ENCODE data around the gene RNF10. TPM values are rescaled to one million over a fixed set of nuclear protein-coding genes. Genes with fewer than 3 reads are reported as not detected.

The RNF10 gene
- total and polyA plus RNA-seq, 9 of the 15 experiments (the other 6 are each of a cell fraction or from before 2014, with no cell fraction given): 43.0 to 139 (median 80.1) TPM

DNA sequence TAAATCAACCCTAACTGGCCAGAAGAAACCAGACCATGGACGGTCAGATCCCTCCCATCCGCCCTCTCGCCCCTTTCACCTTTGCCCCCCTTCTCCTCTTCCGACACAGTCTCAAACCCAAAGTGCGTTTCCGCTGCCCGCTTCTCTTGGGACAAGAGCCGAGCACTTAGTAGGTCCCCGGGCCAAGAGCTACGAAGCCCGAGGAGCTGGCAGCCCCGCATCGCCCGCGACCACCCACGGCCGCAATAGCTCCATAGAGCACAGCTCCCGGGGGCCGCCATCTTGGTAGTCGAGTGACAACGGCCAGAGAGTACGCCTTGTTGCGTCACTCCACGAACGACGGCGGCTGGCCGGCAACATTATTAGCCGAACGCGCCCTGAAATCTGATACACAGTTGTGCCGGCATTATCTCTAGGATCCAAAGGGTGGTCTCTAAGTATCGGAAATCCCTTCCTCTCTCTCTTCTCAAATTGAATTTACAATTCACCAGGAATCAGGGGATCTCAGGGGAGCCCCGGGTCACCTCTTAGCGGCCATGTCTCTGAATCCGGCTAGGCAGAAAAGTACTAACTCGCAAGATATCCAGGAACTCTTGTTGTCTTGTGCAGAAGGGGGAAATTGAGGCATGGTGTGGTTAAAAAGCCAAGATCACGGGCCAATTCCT is 5.2 kb upstream of the RNF10 start, which contains the start of gene COQ5 (continued):
- TF ChIP-seq REST (IDR thresholded peaks at IDR 0.05; ENCODE audit: borderline replicate concordance) (no peak), REST (CRISPR knock-in tag; IDR thresholded peaks at IDR 0.05; ENCODE audit: low read depth) (0 out of 2 replicates have a peak, but pooled peaks have one; percentile 29), ZMIZ1 (IDR thresholded peaks at IDR 0.05; ENCODE audit: low read depth in 2 of 2, low read length in 2 of 2) (peak in 1 of 2 experiments; percentile 21; a peak in 1 of 4 replicates), CXXC5 (CRISPR knock-in tag; IDR thresholded peaks at IDR 0.05) (peak; percentile 96), SNAPC5 (CRISPR knock-in tag; IDR thresholded peaks at IDR 0.05) (no peak), TBP (optimal IDR thresholded peaks at IDR 0.05; ENCODE audit: low read depth, low read length) (peak; percentile 94), NFIC (IDR thresholded peaks at IDR 0.05) (peak; percentile 66), SNIP1 (IDR thresholded peaks at IDR 0.05; ENCODE audit: low read depth) (no peak)
- TF ChIP-seq, protein P1, sequence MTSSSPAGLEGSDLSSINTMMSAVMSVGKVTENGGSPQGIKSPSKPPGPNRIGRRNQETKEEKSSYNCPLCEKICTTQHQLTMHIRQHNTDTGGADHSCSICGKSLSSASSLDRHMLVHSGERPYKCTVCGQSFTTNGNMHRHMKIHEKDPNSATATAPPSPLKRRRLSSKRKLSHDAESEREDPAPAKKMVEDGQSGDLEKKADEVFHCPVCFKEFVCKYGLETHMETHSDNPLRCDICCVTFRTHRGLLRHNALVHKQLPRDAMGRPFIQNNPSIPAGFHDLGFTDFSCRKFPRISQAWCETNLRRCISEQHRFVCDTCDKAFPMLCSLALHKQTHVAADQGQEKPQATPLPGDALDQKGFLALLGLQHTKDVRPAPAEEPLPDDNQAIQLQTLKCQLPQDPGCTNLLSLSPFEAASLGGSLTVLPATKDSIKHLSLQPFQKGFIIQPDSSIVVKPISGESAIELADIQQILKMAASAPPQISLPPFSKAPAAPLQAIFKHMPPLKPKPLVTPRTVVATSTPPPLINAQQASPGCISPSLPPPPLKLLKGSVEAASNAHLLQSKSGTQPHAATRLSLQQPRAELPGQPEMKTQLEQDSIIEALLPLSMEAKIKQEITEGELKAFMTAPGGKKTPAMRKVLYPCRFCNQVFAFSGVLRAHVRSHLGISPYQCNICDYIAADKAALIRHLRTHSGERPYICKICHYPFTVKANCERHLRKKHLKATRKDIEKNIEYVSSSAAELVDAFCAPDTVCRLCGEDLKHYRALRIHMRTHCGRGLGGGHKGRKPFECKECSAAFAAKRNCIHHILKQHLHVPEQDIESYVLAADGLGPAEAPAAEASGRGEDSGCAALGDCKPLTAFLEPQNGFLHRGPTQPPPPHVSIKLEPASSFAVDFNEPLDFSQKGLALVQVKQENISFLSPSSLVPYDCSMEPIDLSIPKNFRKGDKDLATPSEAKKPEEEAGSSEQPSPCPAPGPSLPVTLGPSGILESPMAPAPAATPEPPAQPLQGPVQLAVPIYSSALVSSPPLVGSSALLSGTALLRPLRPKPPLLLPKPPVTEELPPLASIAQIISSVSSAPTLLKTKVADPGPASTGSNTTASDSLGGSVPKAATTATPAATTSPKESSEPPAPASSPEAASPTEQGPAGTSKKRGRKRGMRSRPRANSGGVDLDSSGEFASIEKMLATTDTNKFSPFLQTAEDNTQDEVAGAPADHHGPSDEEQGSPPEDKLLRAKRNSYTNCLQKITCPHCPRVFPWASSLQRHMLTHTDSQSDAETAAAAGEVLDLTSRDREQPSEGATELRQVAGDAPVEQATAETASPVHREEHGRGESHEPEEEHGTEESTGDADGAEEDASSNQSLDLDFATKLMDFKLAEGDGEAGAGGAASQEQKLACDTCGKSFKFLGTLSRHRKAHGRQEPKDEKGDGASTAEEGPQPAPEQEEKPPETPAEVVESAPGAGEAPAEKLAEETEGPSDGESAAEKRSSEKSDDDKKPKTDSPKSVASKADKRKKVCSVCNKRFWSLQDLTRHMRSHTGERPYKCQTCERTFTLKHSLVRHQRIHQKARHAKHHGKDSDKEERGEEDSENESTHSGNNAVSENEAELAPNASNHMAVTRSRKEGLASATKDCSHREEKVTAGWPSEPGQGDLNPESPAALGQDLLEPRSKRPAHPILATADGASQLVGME (CRISPR knock-in tag; IDR thresholded peaks at IDR 0.05): no peak

All from K562 (cell line).